Neural cell (in vitro differentiated cells): ENCODE measurements around the gene AADACL2.

Experiments used
- CTCF ChIP-seq: fragments of 450-650 bp; IDR thresholded peaks from 2 replicates; pipeline ENCODE4 v1.5.1; 2014; ENCODE audit warnings: antibody characterized with exemption, mild to moderate bottlenecking, moderate library complexity; ENCODE audit not compliant: poor library complexity, severe bottlenecking
- EZH2 ChIP-seq: fragments of 200-600, 300-800 bp; shearing (Covaris generic), sonication (generic); IDR thresholded peaks from 2 replicates; pipeline ENCODE4 v1.6.1; 2014; ENCODE audit warnings: antibody characterized with exemption, low read length, borderline replicate concordance, mild to moderate bottlenecking; ENCODE audit not compliant: insufficient read depth, poor library complexity, severe bottlenecking
- POLR2AphosphoS5 ChIP-seq: IDR thresholded peaks from 2 replicates; pipeline ENCODE4 v1.6.1; 2012
- RAD21 ChIP-seq: fragments of 450-650 bp; conservative IDR thresholded peaks from 2 replicates; pipeline ENCODE4 v1.6.1; 2014; ENCODE audit warnings: antibody characterized with exemption, mild to moderate bottlenecking, moderate library complexity
- TAF1 ChIP-seq: IDR thresholded peaks from 2 replicates; pipeline ENCODE4 v1.6.1; 2012; ENCODE audit warnings: low read depth

GRCh38 chr3:151789853-151790463 is 56.2 kb downstream of the AADACL2 start:
- TF ChIP-seq CTCF, result no peak
- TF ChIP-seq POLR2AphosphoS5, result no peak
- TF ChIP-seq RAD21, result no peak
- TF ChIP-seq TAF1, result no peak
- no peak for TF ChIP-seq EZH2
